GM21619 (cell line): Measurements from ENCODE around the gene TRMT10A.
"Not testable (repeated sequence)": the region's sequence is repeated elsewhere in the genome, so short reads cannot be mapped to it uniquely, and the experiment has no call there.

Source experiments
- ATAC-seq: cut with Tn5 transposase; IDR thresholded peaks from one replicate; pipeline ENCODE4 v1.9.1; 2021; ENCODE audit not compliant: unreplicated experiment

Gene TRMT10A

GRCh38 chr4:99552872-99553271, 11.0 kb downstream of the TRMT10A start:
- ATAC-seq: no peak

GRCh38 chr4:99540277-99540939, 23.4 kb downstream of the TRMT10A start:
- no peak for ATAC-seq

- ATAC-seq: no peak
These were observed 26.2 kb downstream of the TRMT10A start for GRCh38 chr4:99537674-99538073.

GRCh38 chr4:99536848-99537247, 27.0 kb downstream of the TRMT10A start:
- ATAC-seq: no peak

- ATAC-seq: no peak
These were observed 27.6 kb downstream of the TRMT10A start for GRCh38 chr4:99536271-99536670.

- not testable (repeated sequence) for ATAC-seq
These were observed 29.1 kb downstream of the TRMT10A start for GRCh38 chr4:99534699-99535098.

GRCh38 chr4:99529956-99530355, 33.9 kb downstream of the TRMT10A start:
- ATAC-seq: no peak

- ATAC-seq: no peak
These were observed 34.6 kb downstream of the TRMT10A start for GRCh38 chr4:99529228-99529627.

- no peak for ATAC-seq
These were observed 45.1 kb downstream of the TRMT10A start for GRCh38 chr4:99518601-99519295.

- ATAC-seq: no peak
These were observed 53.1 kb downstream of the TRMT10A start, which contains the start of gene C4orf17 for GRCh38 chr4:99510721-99511120. Gene C4orf17, plus strand, starts transcription at chr4:99511021. Its CDS starts 2,061 bp downstream, at chr4:99513082.

- ATAC-seq: no peak
These were observed 56.1 kb downstream of the TRMT10A start for GRCh38 chr4:99507762-99508161.

GRCh38 chr4:99507349-99507748, 56.5 kb downstream of the TRMT10A start:
- ATAC-seq: no peak

GRCh38 chr4:99506781-99507180, 57.1 kb downstream of the TRMT10A start:
- ATAC-seq: no peak

GRCh38 chr4:99504804-99505502, 58.9 kb downstream of the TRMT10A start:
- ATAC-seq: no peak
